Muscle of leg (tissue), 11 donors: ENCODE measurements around the gene NCKAP5. TPM values are rescaled to one million over a fixed set of nuclear protein-coding genes. Genes with fewer than 3 reads are reported as not detected.
A peak's percentile ranks its signal among the peaks of the same experiment; 100 is the strongest.

ENCODE experiments used
- DNase-seq: peaks from one replicate; pipeline ENCODE4 v3.0.0; 2013
- H3K27ac ChIP-seq: one replicate; pipeline ENCODE4 v1.5.1; 2013; ENCODE audit warnings: mild to moderate bottlenecking, low read length, control low read depth
- H3K27me3 ChIP-seq: one replicate; pipeline ENCODE4 v1.6.1; 2013; ENCODE audit warnings: low read length; ENCODE audit not compliant: control insufficient read depth, insufficient read depth
- H3K36me3 ChIP-seq: one replicate; pipeline ENCODE4 v1.6.1; 2013; ENCODE audit warnings: low read length; ENCODE audit not compliant: control insufficient read depth, insufficient read depth
- H3K4me1 ChIP-seq: one replicate; pipeline ENCODE4 v1.6.1; 2013; ENCODE audit warnings: low read length; ENCODE audit not compliant: control insufficient read depth, insufficient read depth
- H3K4me3 ChIP-seq: one replicate; pipeline ENCODE4 v1.5.1; 2013; ENCODE audit warnings: low read length, control low read depth
- H3K9me3 ChIP-seq: replicated peaks from 2 replicates; pipeline ENCODE4 v1.6.1; 2013; ENCODE audit warnings: low read depth, low read length; ENCODE audit not compliant: control insufficient read depth
- WGBS: methylation state at CpG from one replicate; pipeline ENCODE4 v1.1.5; 2013; ENCODE audit warnings: missing lambda C conversion rate; ENCODE audit not compliant: insufficient coverage; 5-methylcytosine and 5-hydroxymethylcytosine counted together
- polyA plus RNA-seq, 8 donors: library from polyadenylated mRNA; unstranded; fragments of 120-200 nt; gene quantifications; one replicate each; pipeline versions ENCODE4 v1.2.1 to v1.2.3, GENCODE V29; 2013; ENCODE audit warnings: inconsistent platforms in 1 of 8, low replicate concordance in 1 of 8; ENCODE audit not compliant: insufficient read length in 8 of 8, insufficient read depth in 1 of 8
- total RNA-seq: library from RNA; stranded (reverse); fragments of 120-200 nt; gene quantifications from one replicate; pipeline ENCODE4 v1.2.4, GENCODE V29; 2013

The NCKAP5 gene
- total and polyA plus RNA-seq, 9 donors, result 3.7 to 8.9 (median 5.0) TPM

GRCh38 chr2:133489146-133489545 is 79.1 kb downstream of the NCKAP5 start:
- no peak overlapping the region for H3K4me3 ChIP-seq
- WGBS, result 100% methylated on average over 1 of the region's 1 CpG

DNA sequence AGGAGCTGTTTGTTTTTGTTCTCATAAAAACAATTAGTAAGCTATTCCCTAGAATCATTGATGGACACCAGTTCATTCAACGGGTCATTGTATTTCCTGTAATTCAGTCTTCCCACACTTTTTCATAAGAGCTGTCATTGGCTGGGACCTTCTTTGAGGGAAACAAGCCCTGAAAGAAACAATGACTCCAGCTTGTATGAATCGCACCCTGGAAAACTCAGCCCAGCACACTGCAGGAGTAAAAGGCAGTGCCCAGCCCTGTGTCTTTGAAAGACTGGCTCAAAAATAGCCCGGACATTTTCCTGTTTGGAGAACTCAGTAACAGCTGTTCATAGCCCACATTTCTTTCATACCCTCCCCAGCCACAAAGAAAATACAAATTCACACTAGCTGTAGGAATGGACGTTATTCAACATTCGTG is 81.5 kb downstream of the NCKAP5 start:
- Histone ChIP-seq H3K27ac (peak overlapping the region; percentile 11), H3K36me3 (no peaks in the 10 kb centered on the region), H3K4me1 (peaks cover 15% of the 10 kb centered on the region), H3K27me3 (no peaks in the 10 kb centered on the region), H3K4me3 (no peak overlapping the region), H3K9me3 (no peaks in the 10 kb centered on the region)
- 73% methylated on average over 2 of the region's 5 CpGs for WGBS
- peak; percentile 43 for DNase-seq

More at GRCh38 chr2:133489146-133489545, 79.1 kb downstream of the NCKAP5 start:
- H3K9me3 ChIP-seq, result no peaks in the 10 kb centered on the region
- H3K27me3 ChIP-seq, result no peaks in the 10 kb centered on the region
- H3K27ac ChIP-seq, result no peak overlapping the region
- no peaks in the 10 kb centered on the region for H3K36me3 ChIP-seq
- no peak for DNase-seq
- peaks cover 12% of the 10 kb centered on the region for H3K4me1 ChIP-seq

GRCh38 chr2:133485868-133486267 is 82.4 kb downstream of the NCKAP5 start:
- H3K27me3 ChIP-seq, result no peaks in the 10 kb centered on the region
- no CpG with 5 or more reads among the region's 3 CpGs for WGBS
- DNase-seq, result no peak
- H3K4me3 ChIP-seq, result no peak overlapping the region
- H3K27ac ChIP-seq, result no peak overlapping the region
- H3K36me3 ChIP-seq, result no peaks in the 10 kb centered on the region
- H3K9me3 ChIP-seq, result no peaks in the 10 kb centered on the region
- H3K4me1 ChIP-seq, result peaks cover 15% of the 10 kb centered on the region

GRCh38 chr2:133484784-133485183 is 83.5 kb downstream of the NCKAP5 start:
- no peak for DNase-seq
- Histone ChIP-seq H3K27me3 (no peaks in the 10 kb centered on the region), H3K9me3 (no peaks in the 10 kb centered on the region), H3K27ac (no peak overlapping the region), H3K4me3 (no peak overlapping the region), H3K36me3 (no peaks in the 10 kb centered on the region), H3K4me1 (peaks cover 9% of the 10 kb centered on the region)
- no CpG with 5 or more reads among the region's 3 CpGs for WGBS

- peak; percentile 97 for DNase-seq
- Histone ChIP-seq H3K4me1 (peaks cover 8% of the 10 kb centered on the region), H3K27me3 (no peaks in the 10 kb centered on the region), H3K4me3 (no peak overlapping the region), H3K27ac (peak overlapping the region; percentile 45), H3K9me3 (no peaks in the 10 kb centered on the region), H3K36me3 (no peaks in the 10 kb centered on the region)
- WGBS, result 17% methylated on average over 3 of the region's 3 CpGs
Observed at GRCh38 chr2:133484106-133484505, 84.2 kb downstream of the NCKAP5 start.

DNA sequence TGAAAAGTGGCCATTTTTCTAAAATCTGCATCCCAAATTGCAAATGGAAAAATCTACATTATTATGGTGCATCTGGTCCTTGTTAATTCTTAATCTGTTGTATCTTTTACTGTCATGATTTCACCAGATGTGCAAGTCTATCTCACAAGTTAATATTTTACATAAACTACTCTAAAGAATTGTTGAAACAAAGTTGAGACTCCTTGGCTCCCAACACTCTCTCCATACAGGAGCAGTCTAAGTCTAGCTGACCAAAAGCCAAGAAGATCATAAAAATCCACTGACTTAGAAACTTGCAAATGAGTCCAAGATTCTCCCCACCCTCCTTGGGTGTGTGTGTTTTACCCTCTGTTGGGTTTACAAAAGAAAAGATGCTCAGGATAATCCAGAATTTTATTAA is 85.1 kb downstream of the NCKAP5 start:
- Histone ChIP-seq H3K4me3 (no peak overlapping the region), H3K36me3 (no peaks in the 10 kb centered on the region), H3K27ac (peak overlapping the region; percentile 71), H3K9me3 (no peaks in the 10 kb centered on the region), H3K27me3 (no peaks in the 10 kb centered on the region), H3K4me1 (peaks cover 8% of the 10 kb centered on the region)
- peak; percentile 98 for DNase-seq

GRCh38 chr2:133480707-133481429 is 87.4 kb downstream of the NCKAP5 start:
- Histone ChIP-seq H3K36me3 (no peaks in the 10 kb centered on the region), H3K4me3 (no peak overlapping the region), H3K27me3 (no peaks in the 10 kb centered on the region), H3K27ac (no peak overlapping the region), H3K9me3 (no peaks in the 10 kb centered on the region), H3K4me1 (peaks cover 5% of the 10 kb centered on the region)
- no peak for DNase-seq
- 96% methylated on average over 5 of the region's 7 CpGs for WGBS

GRCh38 chr2:133477616-133477990 is 90.7 kb downstream of the NCKAP5 start:
- no peaks in the 10 kb centered on the region for H3K9me3 ChIP-seq
- no peak for DNase-seq
- no peak overlapping the region for H3K27ac ChIP-seq
- no peaks in the 10 kb centered on the region for H3K27me3 ChIP-seq
- no peaks in the 10 kb centered on the region for H3K4me1 ChIP-seq
- H3K36me3 ChIP-seq, result no peaks in the 10 kb centered on the region
- no peak overlapping the region for H3K4me3 ChIP-seq

GRCh38 chr2:133476931-133477615 is 91.2 kb downstream of the NCKAP5 start:
- H3K36me3 ChIP-seq, result no peaks in the 10 kb centered on the region
- no peak overlapping the region for H3K27ac ChIP-seq
- no peak overlapping the region for H3K4me3 ChIP-seq
- DNase-seq, result peak; percentile 56
- H3K4me1 ChIP-seq, result no peaks in the 10 kb centered on the region
- 89% methylated on average over 1 of the region's 3 CpGs for WGBS
- no peaks in the 10 kb centered on the region for H3K27me3 ChIP-seq
- H3K9me3 ChIP-seq, result no peaks in the 10 kb centered on the region

GRCh38 chr2:133476286-133476685 is 92.0 kb downstream of the NCKAP5 start:
- Histone ChIP-seq H3K9me3 (no peaks in the 10 kb centered on the region), H3K4me1 (no peaks in the 10 kb centered on the region), H3K4me3 (no peak overlapping the region), H3K36me3 (no peaks in the 10 kb centered on the region), H3K27me3 (no peaks in the 10 kb centered on the region), H3K27ac (no peak overlapping the region)
- 95% methylated on average over 4 of the region's 4 CpGs for WGBS
- DNase-seq, result no peak
